GM10266 (cell line): Measurements from ENCODE around the gene TRIM8.
A peak's percentile ranks its signal among the peaks of the same experiment; 100 is the strongest.

Experiments used
- DNase-seq: peaks from one replicate; pipeline ENCODE4 v3.0.0; 2012; ENCODE audit errors: extremely low spot score
- CTCF ChIP-seq: IDR thresholded peaks from 2 replicates; pipeline ENCODE4 v1.5.1; 2012; ENCODE audit warnings: mild to moderate bottlenecking, low read depth; ENCODE audit not compliant: control insufficient read depth, insufficient read depth; ENCODE audit errors: missing control alignments

Gene TRIM8

GRCh38 chr10:102677331-102678067 lies 33.2 kb downstream of the TRIM8 start:
- DNase-seq, result no peak
- TF ChIP-seq CTCF, result no peak

- no peak for TF ChIP-seq CTCF
- no peak for DNase-seq
These were observed 33.8 kb downstream of the TRIM8 start for GRCh38 chr10:102678068-102678400.

- TF ChIP-seq CTCF, result peak; percentile 80
- DNase-seq, result no peak
These were observed 34.6 kb downstream of the TRIM8 start for GRCh38 chr10:102678842-102679289.

GRCh38 chr10:102679596-102679995 lies 35.3 kb downstream of the TRIM8 start:
- TF ChIP-seq CTCF, result no peak
- DNase-seq, result no peak

GRCh38 chr10:102681696-102682095 lies 37.4 kb downstream of the TRIM8 start:
- no peak for TF ChIP-seq CTCF
- DNase-seq, result no peak

- no peak for TF ChIP-seq CTCF
- DNase-seq, result no peak
These were observed 38.1 kb downstream of the TRIM8 start for GRCh38 chr10:102682416-102682815.

GRCh38 chr10:102682981-102683380 lies 38.7 kb downstream of the TRIM8 start:
- DNase-seq, result no peak
- TF ChIP-seq CTCF, result no peak
